Thoracic aorta (tissue), 2 donors: ENCODE results near the gene TMA7. TPM values are rescaled to one million over a fixed set of nuclear protein-coding genes. Genes with fewer than 3 reads are reported as not detected.

ENCODE experiments used
- ATAC-seq: fragments of 150-250 bp; one replicate; pipeline ENCODE4 v1.8.0; 2017; ENCODE audit warnings: low read depth; ENCODE audit not compliant: insufficient number of reproducible peaks, low FRiP score
- DNase-seq: peaks from one replicate; pipeline ENCODE4 v3.0.0-alpha.2; 2020; ENCODE audit warnings: low spot score
- H3K27ac ChIP-seq, 2 donors: fragments of 200-600 bp; sonication (generic); 1 replicate in 1 of 2; 2 replicates in 1 of 2; pipeline ENCODE4 v1.5.1; 2016; ENCODE audit warnings: mild to moderate bottlenecking in 2 of 2, moderate library complexity in 2 of 2
- H3K27me3 ChIP-seq: fragments of 200-600 bp; sonication (generic); replicated peaks from 2 replicates; pipeline ENCODE4 v1.6.0; 2016; ENCODE audit warnings: mild to moderate bottlenecking; ENCODE audit not compliant: insufficient read depth
- H3K36me3 ChIP-seq: fragments of 200-600 bp; sonication (generic); one replicate; pipeline ENCODE4 v1.5.1; 2016
- H3K4me1 ChIP-seq, 2 donors: fragments of 200-600 bp; sonication (generic); 1 replicate in 1 of 2; 2 replicates in 1 of 2; pipeline versions ENCODE4 v1.5.1 to v1.6.0; 2016; ENCODE audit warnings: low read depth in 2 of 2, mild to moderate bottlenecking in 1 of 2; ENCODE audit not compliant: control insufficient read depth in 1 of 2
- H3K4me3 ChIP-seq: fragments of 200-600 bp; sonication (generic); 2 replicates; pipeline ENCODE4 v1.5.1; 2016; ENCODE audit warnings: mild to moderate bottlenecking
- H3K9me3 ChIP-seq: fragments of 200-600 bp; sonication (generic); 2 replicates; pipeline ENCODE4 v1.5.1; 2016
- total RNA-seq, 2 donors: library from RNA; depleted of rRNA; stranded (reverse); fragments of >200 nt; gene quantifications; one replicate each; pipeline versions ENCODE4 v1.1.0 to v1.2.3, GENCODE V29; 2016
- TF ChIP-seq, protein P1 (sequence below): fragments of 200-600 bp; sonication (generic); IDR thresholded peaks from one replicate; pipeline ENCODE4 v1.5.1; 2019; ENCODE audit warnings: antibody characterized with exemption

TMA7 gene
- total RNA-seq, 2 donors from 2014 or later: 112 to 164 TPM

GRCh38 chr3:48436855-48437254 is 3.2 kb upstream of the TMA7 start:
- Histone ChIP-seq H3K4me1 (peaks cover 7 to 21% of the 10 kb centered on the region in 2 donors), H3K27me3 (no peaks in the 10 kb centered on the region), H3K9me3 (no peaks in the 10 kb centered on the region), H3K4me3 (no peak overlapping the region), H3K36me3 (no peaks in the 10 kb centered on the region), H3K27ac (no peak overlapping the region)
- DNase-seq (no peak), ATAC-seq (no peak)
- TF ChIP-seq, protein P1, sequence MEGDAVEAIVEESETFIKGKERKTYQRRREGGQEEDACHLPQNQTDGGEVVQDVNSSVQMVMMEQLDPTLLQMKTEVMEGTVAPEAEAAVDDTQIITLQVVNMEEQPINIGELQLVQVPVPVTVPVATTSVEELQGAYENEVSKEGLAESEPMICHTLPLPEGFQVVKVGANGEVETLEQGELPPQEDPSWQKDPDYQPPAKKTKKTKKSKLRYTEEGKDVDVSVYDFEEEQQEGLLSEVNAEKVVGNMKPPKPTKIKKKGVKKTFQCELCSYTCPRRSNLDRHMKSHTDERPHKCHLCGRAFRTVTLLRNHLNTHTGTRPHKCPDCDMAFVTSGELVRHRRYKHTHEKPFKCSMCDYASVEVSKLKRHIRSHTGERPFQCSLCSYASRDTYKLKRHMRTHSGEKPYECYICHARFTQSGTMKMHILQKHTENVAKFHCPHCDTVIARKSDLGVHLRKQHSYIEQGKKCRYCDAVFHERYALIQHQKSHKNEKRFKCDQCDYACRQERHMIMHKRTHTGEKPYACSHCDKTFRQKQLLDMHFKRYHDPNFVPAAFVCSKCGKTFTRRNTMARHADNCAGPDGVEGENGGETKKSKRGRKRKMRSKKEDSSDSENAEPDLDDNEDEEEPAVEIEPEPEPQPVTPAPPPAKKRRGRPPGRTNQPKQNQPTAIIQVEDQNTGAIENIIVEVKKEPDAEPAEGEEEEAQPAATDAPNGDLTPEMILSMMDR: no peak

GRCh38 chr3:48437812-48438211 is 2.2 kb upstream of the TMA7 start:
- H3K4me3 ChIP-seq: no peak overlapping the region
- no peak overlapping the region for H3K27ac ChIP-seq
- ATAC-seq: no peak
- H3K27me3 ChIP-seq: no peaks in the 10 kb centered on the region
- DNase-seq: no peak
- H3K36me3 ChIP-seq: no peaks in the 10 kb centered on the region
- TF ChIP-seq, protein P1: no peak
- no peaks in the 10 kb centered on the region for H3K9me3 ChIP-seq
- peaks cover 7 to 25% of the 10 kb centered on the region in 2 donors for H3K4me1 ChIP-seq

GRCh38 chr3:48440590-48440958 is 517 bp downstream of the TMA7 start:
- Histone ChIP-seq H3K4me1 (peaks cover 7 to 28% of the 10 kb centered on the region in 2 donors), H3K9me3 (no peaks in the 10 kb centered on the region), H3K27me3 (no peaks in the 10 kb centered on the region), H3K4me3 (peak overlapping the region; percentile 82), H3K36me3 (peaks cover 8% of the 10 kb centered on the region), H3K27ac (peak overlapping the region; percentile 87 to 96)
- TF ChIP-seq, protein P1: no peak
- DNase-seq (no peak), ATAC-seq (no peak)

DNA sequence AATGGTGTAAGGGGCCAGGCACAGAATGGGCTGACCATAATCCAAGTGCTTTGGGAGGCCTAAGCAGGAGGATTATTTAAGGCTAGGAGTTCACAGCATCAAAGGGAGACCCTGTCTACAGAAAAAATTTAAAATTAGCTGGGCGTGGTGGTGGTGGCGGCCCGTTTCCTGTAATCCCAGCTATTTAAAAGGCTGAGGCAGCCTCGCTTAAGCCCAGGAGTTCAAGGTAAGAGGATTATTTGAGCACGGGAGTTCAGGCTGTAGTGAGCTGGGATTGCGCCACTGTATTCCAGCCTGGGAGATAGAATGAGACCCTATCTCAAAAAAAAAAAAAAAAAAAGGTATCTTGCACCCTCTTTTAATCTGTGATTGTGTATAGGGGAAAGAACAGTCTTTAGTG is 1.9 kb downstream of the TMA7 start:
- Histone ChIP-seq H3K27ac (peak overlapping the region in 1 of 2 donors; percentile 8), H3K36me3 (peaks cover 8% of the 10 kb centered on the region), H3K9me3 (no peaks in the 10 kb centered on the region), H3K4me1 (peaks cover 13 to 35% of the 10 kb centered on the region in 2 donors), H3K4me3 (peak overlapping the region; percentile 82), H3K27me3 (no peaks in the 10 kb centered on the region)
- DNase-seq (no peak), ATAC-seq (no peak)
- TF ChIP-seq, protein P1: no peak

DNA sequence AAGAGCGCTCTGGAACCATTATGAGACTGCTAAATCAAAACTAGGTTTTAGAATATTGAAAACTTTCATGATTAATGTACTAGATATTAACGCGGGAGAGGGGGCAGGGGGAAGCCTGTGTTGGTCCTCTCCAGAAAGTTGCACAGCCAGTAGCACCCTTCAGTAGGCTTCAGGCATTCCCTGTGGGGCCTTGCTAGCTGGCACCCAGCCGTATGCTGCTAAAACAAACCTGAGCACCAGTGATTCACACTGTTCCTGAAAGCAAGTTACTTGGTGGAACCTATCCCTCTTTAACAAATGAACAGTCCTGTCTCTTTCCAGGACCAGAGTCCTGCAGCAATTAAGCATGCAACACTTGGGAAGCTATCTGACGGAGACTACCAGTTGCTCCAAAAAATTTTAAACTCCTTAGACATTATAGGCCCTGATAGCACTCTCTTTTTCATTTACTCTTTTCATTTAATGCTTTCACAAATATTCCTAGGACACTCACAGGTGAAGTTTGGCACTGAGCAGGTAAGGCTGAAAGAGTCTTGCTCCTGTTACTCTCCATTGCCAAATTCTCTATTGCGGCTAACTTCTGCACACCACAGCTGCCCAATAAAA is 5.3 kb downstream of the TMA7 start:
- peaks cover 8% of the 10 kb centered on the region for H3K36me3 ChIP-seq
- H3K27me3 ChIP-seq: no peaks in the 10 kb centered on the region
- TF ChIP-seq, protein P1: no peak
- peaks cover 21 to 43% of the 10 kb centered on the region in 2 donors for H3K4me1 ChIP-seq
- H3K4me3 ChIP-seq: peak overlapping the region; percentile 93
- H3K9me3 ChIP-seq: no peaks in the 10 kb centered on the region
- peak overlapping the region; percentile 86 to 88 for H3K27ac ChIP-seq
- no peak for ATAC-seq
- DNase-seq: no peak
